HEK293 (cell line): ENCODE data around the gene ADK.

Experiments
- BCL6B ChIP-seq: fragments of 450-650 bp; formaldehyde crosslinking; IDR thresholded peaks from 2 replicates; pipeline ENCODE4 v1.5.1; 2017; ENCODE audit warnings: missing biosample characterization, missing genetic modification characterization
- ELK4 ChIP-seq: IDR thresholded peaks from 2 replicates; pipeline ENCODE4 v1.6.1; 2011; ENCODE audit warnings: mild to moderate bottlenecking, low read depth, low read length, borderline replicate concordance
- KLF8 ChIP-seq: fragments of 450-650 bp; formaldehyde crosslinking; IDR thresholded peaks from 2 replicates; pipeline ENCODE4 v1.5.1; 2016; ENCODE audit warnings: missing biosample characterization, missing genetic modification characterization
- PATZ1 ChIP-seq: fragments of 450-650 bp; formaldehyde crosslinking; IDR thresholded peaks from 2 replicates; pipeline ENCODE4 v1.5.1; 2016; ENCODE audit warnings: missing biosample characterization, missing genetic modification characterization
- PRDM4 ChIP-seq: fragments of 450-650 bp; formaldehyde crosslinking; IDR thresholded peaks from 2 replicates; pipeline ENCODE4 v1.5.1; 2017; ENCODE audit warnings: missing biosample characterization, missing genetic modification characterization
- SALL2 ChIP-seq: fragments of 450-650 bp; formaldehyde crosslinking; IDR thresholded peaks from 2 replicates; pipeline ENCODE4 v1.5.0; 2017; ENCODE audit warnings: missing biosample characterization, mild to moderate bottlenecking, missing genetic modification characterization, borderline replicate concordance
- SP7 ChIP-seq: fragments of 450-650 bp; formaldehyde crosslinking; IDR thresholded peaks from 2 replicates; pipeline ENCODE4 v1.5.1; 2016; ENCODE audit warnings: missing biosample characterization, missing genetic modification characterization
- ZBTB1 ChIP-seq: fragments of 450-650 bp; formaldehyde crosslinking; IDR thresholded peaks from 2 replicates; pipeline ENCODE4 v1.5.1; 2016; ENCODE audit warnings: missing biosample characterization, missing genetic modification characterization
- ZBTB26 ChIP-seq: fragments of 450-650 bp; formaldehyde crosslinking; optimal IDR thresholded peaks from 2 replicates; pipeline ENCODE3; 2016; ENCODE audit warnings: missing biosample characterization, mild to moderate bottlenecking, missing genetic modification characterization
- ZBTB49 ChIP-seq: fragments of 450-650 bp; formaldehyde crosslinking; IDR thresholded peaks from 2 replicates; pipeline ENCODE4 v1.5.1; 2016; ENCODE audit warnings: missing biosample characterization, missing genetic modification characterization, low read depth
- ZBTB8A ChIP-seq: fragments of 450-650 bp; formaldehyde crosslinking; IDR thresholded peaks from 2 replicates; pipeline ENCODE4 v1.5.1; 2016; ENCODE audit warnings: missing biosample characterization, missing genetic modification characterization
- ZEB2 ChIP-seq: fragments of 450-650 bp; formaldehyde crosslinking; IDR thresholded peaks from 2 replicates; pipeline ENCODE4 v1.5.1; 2016; ENCODE audit warnings: missing biosample characterization, missing genetic modification characterization
- ZNF132 ChIP-seq: fragments of 450-650 bp; formaldehyde crosslinking; IDR thresholded peaks from 2 replicates; pipeline ENCODE4 v1.5.1; 2017; ENCODE audit warnings: missing biosample characterization, missing genetic modification characterization, borderline replicate concordance
- ZNF214 ChIP-seq: fragments of 450-650 bp; formaldehyde crosslinking; IDR thresholded peaks from 2 replicates; pipeline ENCODE4 v1.5.1; 2017; ENCODE audit warnings: missing biosample characterization, mild to moderate bottlenecking, missing genetic modification characterization, borderline replicate concordance
- ZNF24 ChIP-seq: fragments of 450-650 bp; formaldehyde crosslinking; IDR thresholded peaks from 2 replicates; pipeline ENCODE4 v1.5.1; 2016; ENCODE audit warnings: missing biosample characterization, missing genetic modification characterization
- ZNF341 ChIP-seq: fragments of 450-650 bp; formaldehyde crosslinking; IDR thresholded peaks from 2 replicates; pipeline ENCODE4; 2016; ENCODE audit warnings: low read depth, missing biosample characterization, missing genetic modification characterization
- ZNF350 ChIP-seq: fragments of 450-650 bp; formaldehyde crosslinking; IDR thresholded peaks from 2 replicates; pipeline ENCODE4 v1.5.0; 2017; ENCODE audit warnings: missing biosample characterization, mild to moderate bottlenecking, missing genetic modification characterization
- ZNF37A ChIP-seq: fragments of 450-650 bp; IDR thresholded peaks from 2 replicates; pipeline ENCODE4 v1.5.1; 2018; ENCODE audit warnings: missing biosample characterization, missing genetic modification characterization
- ZNF473 ChIP-seq: fragments of 450-650 bp; formaldehyde crosslinking; IDR thresholded peaks from 2 replicates; pipeline ENCODE4 v1.5.1; 2017; ENCODE audit warnings: missing biosample characterization, missing genetic modification characterization
- ZNF513 ChIP-seq: fragments of 450-650 bp; IDR thresholded peaks from 2 replicates; pipeline ENCODE4 v1.5.1; 2018; ENCODE audit warnings: missing biosample characterization, missing genetic modification characterization
- ZNF544 ChIP-seq: fragments of 450-650 bp; formaldehyde crosslinking; IDR thresholded peaks from 2 replicates; pipeline ENCODE4 v1.5.0; 2017; ENCODE audit warnings: missing biosample characterization, missing genetic modification characterization
- ZNF580 ChIP-seq: fragments of 450-650 bp; formaldehyde crosslinking; IDR thresholded peaks from 2 replicates; pipeline ENCODE4 v1.5.1; 2016; ENCODE audit warnings: missing biosample characterization, missing genetic modification characterization
- ZNF600 ChIP-seq: fragments of 450-650 bp; formaldehyde crosslinking; IDR thresholded peaks from 2 replicates; pipeline ENCODE4 v1.5.1; 2016; ENCODE audit warnings: missing biosample characterization, missing genetic modification characterization
- ZNF621 ChIP-seq: fragments of 450-650 bp; formaldehyde crosslinking; IDR thresholded peaks from 2 replicates; pipeline ENCODE4 v1.5.1; 2017; ENCODE audit warnings: missing biosample characterization, missing genetic modification characterization
- ZNF664 ChIP-seq: fragments of 450-650 bp; formaldehyde crosslinking; IDR thresholded peaks from 2 replicates; pipeline ENCODE4 v1.5.1; 2016; ENCODE audit warnings: missing biosample characterization, missing genetic modification characterization
- ZNF701 ChIP-seq: fragments of 450-650 bp; formaldehyde crosslinking; IDR thresholded peaks from 2 replicates; pipeline ENCODE4 v1.5.1; 2016; ENCODE audit warnings: missing biosample characterization, missing genetic modification characterization
- ZNF830 ChIP-seq: fragments of 450-650 bp; IDR thresholded peaks from 2 replicates; pipeline ENCODE4 v1.5.0; 2018; ENCODE audit warnings: missing biosample characterization, missing genetic modification characterization, low read depth, mild to moderate bottlenecking, moderate library complexity

The ADK gene

GRCh38 chr10:74176380-74177139, 25.5 kb downstream of the ADK start (continued):
- no peak for TF ChIP-seq ZBTB49 (tag by site-specific recombination)
- no peak for TF ChIP-seq ZNF544
- 0 out of 2 replicates have a peak, but pooled peaks have one; percentile 3 for TF ChIP-seq ZBTB1 (tag by site-specific recombination)
- peak; percentile 24; the same call in 1 of the 2 replicates for TF ChIP-seq ZNF580 (tag by site-specific recombination)
- TF ChIP-seq ZNF600 (tag by site-specific recombination) = peak; percentile 88
- TF ChIP-seq ZNF473 = no peak
- TF ChIP-seq ZNF350 (tag by site-specific recombination) = no peak
- TF ChIP-seq PRDM4 = no peak
- no peak for TF ChIP-seq ZNF701 (tag by site-specific recombination)
- TF ChIP-seq ZBTB26 = peak; percentile 99
- peak; percentile 80 for TF ChIP-seq SP7 (tag by site-specific recombination)
- TF ChIP-seq SALL2 (tag by site-specific recombination) = no peak
- TF ChIP-seq ELK4 = no peak
- no peak for TF ChIP-seq ZNF37A (tag by site-specific recombination)
- TF ChIP-seq PATZ1 = no peak; the same call in 1 of the 2 replicates
- TF ChIP-seq ZNF621 (tag by site-specific recombination) = no peak
- TF ChIP-seq ZNF24 (tag by site-specific recombination) = peak; percentile 72; the same call in 1 of the 2 replicates
- TF ChIP-seq ZNF513 (tag by site-specific recombination) = no peak
- no peak for TF ChIP-seq ZNF132
- no peak for TF ChIP-seq ZNF830 (tag by site-specific recombination)
- peak; percentile 92 for TF ChIP-seq ZEB2 (tag by site-specific recombination)
- TF ChIP-seq KLF8 = no peak; the same call in none of the 2 replicates
- no peak for TF ChIP-seq ZNF664
- no peak for TF ChIP-seq ZNF214
- TF ChIP-seq BCL6B (tag by site-specific recombination) = no peak
- TF ChIP-seq ZNF341 = no peak
- peak; percentile 100 for TF ChIP-seq ZBTB8A (tag by site-specific recombination)
